AG04449 (cell line): ENCODE results near the gene ORAI2.
"Not testable (repeated sequence)": the region's sequence is repeated elsewhere in the genome, so short reads cannot be mapped to it uniquely, and the experiment has no call there.

ENCODE experiments used
- CTCF ChIA-PET: fragments of 350-600 bp; formaldehyde crosslinking; extraction: SDS; loops from one replicate; lab custom pipeline; 2021; ENCODE audit warnings: antibody characterized with exemption; lab: Yijun Ruan, JAX
- POLR2A ChIA-PET: fragments of 400-600, 350-600 bp; formaldehyde crosslinking; extraction: SDS; loops from one replicate; lab custom pipeline; 2020; ENCODE audit warnings: antibody characterized with exemption, inconsistent platforms; lab: Yijun Ruan, JAX
- DNase-seq: peaks from one replicate; pipeline ENCODE4 v3.0.0-alpha.2; 2010; ENCODE audit warnings: low read depth, low spot score
- H3K4me3 ChIP-seq: 2 replicates; pipeline ENCODE4 v1.5.1; 2011; ENCODE audit warnings: low read depth, mild to moderate bottlenecking, control low read depth, low read length

Gene ORAI2

GRCh38 chr7:102490529-102491075 is 57.2 kb downstream of the ORAI2 start:
- POLR2A ChIA-PET, H3K4me3 ChIP-seq, CTCF ChIA-PET, DNase-seq: not testable (repeated sequence)

DNA sequence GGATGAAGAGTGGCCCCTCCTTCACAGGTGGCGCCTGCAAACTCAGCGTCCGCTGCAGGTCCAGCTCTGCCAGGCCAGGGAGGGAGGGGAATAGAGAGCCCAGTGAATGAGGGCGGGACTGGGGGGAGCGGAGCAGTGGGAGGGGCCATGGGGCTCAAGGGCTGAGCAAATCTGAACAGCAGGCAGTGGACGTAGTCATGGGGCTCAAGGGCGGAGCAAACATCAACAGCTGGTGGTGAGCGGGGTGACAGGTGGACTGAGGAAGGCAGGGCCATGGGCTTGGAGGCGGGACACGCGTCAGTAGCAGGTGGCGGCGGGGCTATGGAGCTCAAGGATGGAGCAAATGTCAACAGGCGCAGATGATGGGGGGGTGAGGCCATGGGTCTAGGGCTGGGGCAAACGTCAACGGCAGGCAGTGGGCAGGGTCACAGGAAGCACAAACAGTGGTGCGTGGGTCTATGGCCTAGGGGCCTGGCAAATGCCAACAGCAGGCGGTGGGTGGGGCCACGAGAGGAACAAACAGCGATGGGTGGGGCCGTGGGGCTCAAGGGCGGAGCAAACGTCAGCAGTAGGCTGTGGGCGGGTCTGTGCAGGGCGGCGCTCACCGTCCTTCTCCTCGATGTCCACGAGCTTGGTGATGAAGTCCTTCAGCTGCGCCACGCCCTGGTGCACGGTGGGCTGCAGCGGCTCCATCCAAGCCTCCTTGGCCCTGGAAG is 60.0 kb downstream of the ORAI2 start:
- DNase-seq, CTCF ChIA-PET, POLR2A ChIA-PET, H3K4me3 ChIP-seq: not testable (repeated sequence)

DNA sequence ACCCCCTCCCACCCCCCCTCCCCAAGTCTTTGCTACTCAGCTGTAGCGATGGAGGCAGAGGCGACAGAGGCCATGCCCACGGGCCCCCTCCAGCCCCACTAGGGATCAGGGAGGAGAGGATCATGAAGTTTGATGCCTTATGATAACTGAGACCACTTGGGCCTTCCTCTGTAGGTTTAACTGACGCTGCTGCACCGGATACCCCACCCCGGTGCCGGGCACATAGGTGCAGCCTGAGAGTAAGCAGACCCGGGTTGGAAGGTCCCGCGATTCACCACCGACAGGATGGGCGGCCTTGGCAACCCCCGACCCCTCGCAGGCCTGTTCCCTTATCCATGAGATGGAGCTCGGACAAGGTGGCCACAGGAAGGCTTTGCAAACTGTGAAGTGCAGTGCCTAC is 60.7 kb downstream of the ORAI2 start:
- POLR2A ChIA-PET, CTCF ChIA-PET, DNase-seq, H3K4me3 ChIP-seq: not testable (repeated sequence)

GRCh38 chr7:102494473-102495149 is 61.2 kb downstream of the ORAI2 start:
- POLR2A ChIA-PET, H3K4me3 ChIP-seq, CTCF ChIA-PET, DNase-seq: not testable (repeated sequence)

GRCh38 chr7:102496861-102497260 is 63.5 kb downstream of the ORAI2 start:
- H3K4me3 ChIP-seq, CTCF ChIA-PET, DNase-seq, POLR2A ChIA-PET: not testable (repeated sequence)

DNA sequence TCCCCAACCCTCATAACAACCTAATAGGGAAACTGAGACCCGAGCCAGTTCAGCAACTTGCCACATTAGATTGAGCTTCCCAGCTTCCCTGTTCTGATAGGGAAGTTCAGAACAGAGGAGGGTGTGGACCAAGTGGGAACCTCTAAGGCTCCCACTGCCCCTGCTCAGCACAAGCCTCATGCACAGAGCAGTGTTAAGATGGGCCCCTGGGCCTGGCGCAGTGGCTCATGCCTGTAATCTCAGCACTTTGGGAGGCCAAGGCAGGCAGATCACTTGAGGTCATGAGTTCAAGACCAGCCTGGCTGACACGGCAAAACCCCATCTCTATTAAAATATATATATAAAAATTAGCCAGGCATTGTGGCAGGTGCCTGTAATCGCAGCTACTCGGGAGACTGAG is 63.9 kb downstream of the ORAI2 start:
- DNase-seq, POLR2A ChIA-PET, CTCF ChIA-PET, H3K4me3 ChIP-seq: not testable (repeated sequence)

DNA sequence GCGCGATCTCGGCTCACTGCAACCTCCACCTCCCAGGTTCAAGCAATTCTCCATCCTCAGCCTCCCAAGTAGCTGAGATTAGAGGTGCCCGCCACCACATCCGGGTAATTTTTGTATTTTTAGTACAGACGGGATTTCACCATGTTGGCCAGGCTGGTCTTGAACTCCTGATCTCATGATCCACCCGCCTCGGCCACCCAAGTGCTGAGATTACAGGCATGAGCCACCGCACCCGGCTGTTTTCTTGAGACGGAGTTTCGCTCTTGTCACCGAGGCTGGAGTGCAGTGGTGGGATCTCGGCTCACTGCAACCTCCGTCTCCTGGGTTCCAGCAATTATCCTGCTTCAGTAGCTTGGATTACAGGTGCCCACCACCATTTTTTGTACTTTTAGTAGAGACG is 64.9 kb downstream of the ORAI2 start:
- DNase-seq, CTCF ChIA-PET, H3K4me3 ChIP-seq, POLR2A ChIA-PET: not testable (repeated sequence)

DNA sequence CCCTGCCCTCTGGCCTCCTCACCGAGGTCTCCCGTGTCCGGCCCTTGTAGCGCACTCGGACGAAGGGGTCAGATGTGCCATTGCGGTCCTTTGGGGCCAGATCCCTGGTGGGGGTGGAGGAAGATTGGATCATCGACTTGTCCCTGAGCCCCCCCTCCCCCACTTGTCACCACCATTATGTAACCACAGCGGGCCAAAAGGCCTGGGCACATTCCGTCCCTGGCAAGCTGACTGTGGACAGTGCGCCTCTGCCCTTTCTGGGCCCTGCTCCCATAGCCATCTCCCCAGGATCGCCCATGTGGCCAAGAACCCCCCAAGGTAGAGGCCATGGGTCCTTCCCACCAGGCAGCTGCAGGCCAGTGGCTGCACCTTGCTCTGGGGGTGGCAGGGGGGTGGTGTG is 69.8 kb downstream of the ORAI2 start:
- H3K4me3 ChIP-seq, CTCF ChIA-PET, DNase-seq, POLR2A ChIA-PET: not testable (repeated sequence)

GRCh38 chr7:102505298-102506185 is 72.2 kb downstream of the ORAI2 start:
- H3K4me3 ChIP-seq, CTCF ChIA-PET, POLR2A ChIA-PET, DNase-seq: not testable (repeated sequence)
